Measurements from ENCODE around the gene CAMSAP1.

The CAMSAP1 gene

DNA sequence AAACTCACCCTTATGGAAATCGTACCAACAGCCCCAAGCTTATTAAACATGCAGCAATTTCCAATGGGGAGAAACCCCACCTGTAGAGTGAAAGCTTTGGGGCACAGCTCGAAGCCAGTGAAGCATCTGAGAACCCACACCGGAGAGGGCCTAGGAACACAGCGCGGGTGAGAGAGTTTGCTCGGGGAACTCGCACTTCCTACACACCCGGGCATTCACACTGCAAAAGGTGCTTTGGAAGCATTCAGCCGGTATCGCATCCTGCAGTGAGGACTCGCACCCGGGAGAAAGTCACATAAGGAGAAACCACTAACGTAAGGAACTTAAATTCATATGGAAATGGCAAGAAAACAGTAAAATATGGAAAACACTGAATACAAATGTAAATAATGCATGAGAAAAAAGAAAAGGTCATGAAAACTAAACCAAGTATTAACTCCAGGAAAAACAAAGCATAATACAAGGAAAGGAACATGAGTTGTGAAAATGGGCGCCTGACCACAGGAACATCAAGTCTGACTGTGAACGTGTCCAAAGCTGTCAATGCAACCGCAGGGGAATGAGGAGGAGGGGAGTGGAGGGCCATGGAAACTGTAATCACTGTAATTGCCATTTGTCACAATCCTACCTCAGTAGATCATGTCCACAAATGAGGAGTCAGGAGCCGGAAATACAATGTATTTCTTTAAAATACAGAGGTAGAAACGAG is 28.7 kb downstream of the CAMSAP1 start:
- DNase-seq (ENCODE audit: low spot score) = no peak

DNA sequence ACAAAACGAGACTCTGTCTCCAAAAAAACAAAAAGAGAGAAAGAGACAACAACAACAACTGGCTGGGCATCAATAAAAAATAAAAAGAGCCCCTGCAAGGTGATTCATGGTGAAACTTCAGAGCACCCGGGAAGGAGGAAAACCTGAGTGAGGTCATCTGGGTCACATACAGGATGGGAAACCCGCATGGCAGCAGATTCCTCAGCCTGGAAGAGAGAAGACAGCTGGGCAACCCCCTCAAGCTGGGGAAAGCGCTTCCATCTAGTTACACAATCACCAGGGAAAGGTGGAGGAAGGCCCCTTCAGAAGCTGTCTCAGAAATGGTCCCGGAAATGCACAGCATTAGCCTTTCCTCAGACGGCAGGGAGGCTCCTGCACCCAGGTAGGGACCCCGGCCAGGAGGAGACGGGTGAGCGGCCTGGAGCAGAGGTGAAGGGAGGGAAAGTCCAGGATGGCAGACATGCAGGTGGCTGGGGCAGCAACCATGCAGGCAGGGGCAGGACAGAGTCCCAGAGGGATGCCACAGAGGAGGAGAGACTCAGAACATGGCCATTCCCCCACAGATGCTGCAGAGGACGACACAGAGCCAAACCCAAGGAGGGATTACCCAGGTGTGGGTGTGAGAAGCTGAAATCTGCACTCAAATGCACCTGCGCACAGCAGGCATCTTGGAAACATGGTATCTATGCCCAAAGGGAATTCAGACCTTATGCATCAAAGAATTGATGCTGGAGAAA is 29.4 kb downstream of the CAMSAP1 start:
- no peak for DNase-seq (ENCODE audit: low spot score)

DNA sequence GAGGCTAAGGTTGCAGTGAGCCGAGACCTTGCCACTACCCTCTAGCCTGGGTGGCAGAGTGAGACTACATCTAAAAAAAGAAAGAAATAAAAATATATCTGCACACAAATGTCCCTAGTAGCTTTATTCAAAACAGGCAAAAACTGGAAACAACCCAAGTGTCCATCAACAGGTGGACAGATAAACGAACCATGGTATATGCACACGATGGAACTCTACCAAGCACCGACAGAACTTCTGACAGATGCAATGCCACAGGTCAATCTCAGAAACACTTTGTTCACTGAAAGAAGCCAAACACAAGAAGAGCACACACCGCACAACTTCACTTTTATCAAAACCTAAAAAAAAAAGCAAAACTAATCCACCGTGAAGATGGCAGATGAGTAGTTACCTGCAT is 30.4 kb downstream of the CAMSAP1 start:
- DNase-seq (ENCODE audit: low spot score) = no peak

DNA sequence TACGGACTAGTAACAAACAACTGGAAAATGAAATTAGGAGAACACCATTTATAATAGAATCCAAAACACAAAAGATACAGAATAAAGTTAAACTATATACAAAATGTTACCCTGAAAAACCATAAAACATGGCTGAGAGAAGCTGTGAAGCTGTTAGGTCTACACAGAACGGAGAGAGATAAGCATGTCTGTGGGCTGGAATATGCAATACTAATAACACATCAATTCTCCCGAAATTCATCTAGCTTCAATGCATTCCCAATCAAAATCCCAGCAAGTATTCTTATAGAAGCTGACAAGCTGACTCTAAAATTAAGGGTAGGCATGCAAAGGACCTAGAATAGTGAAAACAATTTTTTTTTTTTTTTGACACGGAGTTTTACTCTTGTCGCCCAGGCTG is 32.5 kb downstream of the CAMSAP1 start:
- DNase-seq (ENCODE audit: low spot score) = no peak

DNA sequence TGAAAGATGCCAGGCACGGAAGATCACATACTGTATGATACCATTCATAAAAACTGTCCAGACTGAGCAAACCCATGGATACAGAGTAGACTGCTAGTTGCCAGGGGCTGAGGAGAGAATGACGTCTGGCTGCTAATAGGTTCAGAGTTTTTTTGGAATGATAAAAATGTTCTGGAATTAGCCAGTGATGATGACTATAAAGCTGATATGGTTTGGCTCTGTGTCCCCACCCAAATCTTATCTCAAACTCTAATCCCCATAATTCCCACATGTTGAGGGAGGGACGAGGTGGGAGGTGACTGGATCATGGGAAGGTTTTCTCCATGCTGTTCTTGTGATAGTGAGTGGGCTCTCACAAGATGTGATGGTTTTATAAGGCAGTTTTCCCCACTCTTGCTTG is 37.4 kb downstream of the CAMSAP1 start:
- DNase-seq (ENCODE audit: low spot score) = no peak

DNA sequence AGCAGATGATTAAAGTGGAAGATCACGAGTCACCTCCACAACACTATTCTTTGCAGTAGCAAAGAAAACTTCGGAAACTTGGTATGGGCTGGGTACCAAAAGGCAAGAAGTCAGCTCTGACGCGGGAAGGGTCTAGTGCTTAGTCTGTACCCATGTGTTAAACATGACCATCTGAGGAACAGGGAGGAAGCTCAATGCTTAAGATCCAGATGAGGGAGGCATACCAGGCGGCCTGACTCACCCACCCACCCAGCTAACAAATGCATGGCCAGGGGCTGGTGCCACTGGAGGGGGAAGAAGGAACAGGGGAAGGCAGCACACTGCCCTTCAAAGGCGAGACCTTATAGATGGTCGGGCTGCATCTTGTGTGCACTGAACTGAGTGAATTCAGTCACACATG is 41.8 kb downstream of the CAMSAP1 start:
- no peak for DNase-seq (ENCODE audit: low spot score)

DNA sequence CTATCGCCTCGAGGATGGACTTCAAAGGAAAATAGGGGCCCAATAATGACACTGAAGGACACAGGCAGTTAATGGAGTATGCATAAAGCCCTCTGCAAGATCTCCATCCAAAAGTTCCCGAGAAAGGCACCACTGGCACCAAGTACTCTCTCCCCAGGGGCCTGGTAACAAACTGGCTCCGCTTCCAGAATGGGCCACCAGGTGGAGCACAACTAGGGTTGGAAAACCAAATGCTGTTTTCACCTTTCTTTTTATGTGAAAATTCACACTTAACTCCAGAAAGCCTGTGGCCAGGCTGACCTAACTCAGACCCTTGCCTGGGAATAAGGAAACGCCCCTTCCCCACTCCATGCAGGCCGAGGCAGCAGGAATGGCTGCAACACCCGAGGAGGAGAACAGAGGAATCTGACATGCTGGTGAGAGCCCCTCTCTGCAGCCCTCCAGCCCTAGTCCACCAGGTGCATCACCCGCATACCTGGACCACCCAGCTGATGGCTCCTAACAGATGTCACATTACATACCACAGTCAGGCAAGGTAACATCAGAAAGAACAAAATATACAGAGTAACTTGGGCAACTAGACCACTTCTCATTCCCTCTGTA is 42.8 kb downstream of the CAMSAP1 start:
- DNase-seq (ENCODE audit: low spot score) = peak; percentile 73

DNA sequence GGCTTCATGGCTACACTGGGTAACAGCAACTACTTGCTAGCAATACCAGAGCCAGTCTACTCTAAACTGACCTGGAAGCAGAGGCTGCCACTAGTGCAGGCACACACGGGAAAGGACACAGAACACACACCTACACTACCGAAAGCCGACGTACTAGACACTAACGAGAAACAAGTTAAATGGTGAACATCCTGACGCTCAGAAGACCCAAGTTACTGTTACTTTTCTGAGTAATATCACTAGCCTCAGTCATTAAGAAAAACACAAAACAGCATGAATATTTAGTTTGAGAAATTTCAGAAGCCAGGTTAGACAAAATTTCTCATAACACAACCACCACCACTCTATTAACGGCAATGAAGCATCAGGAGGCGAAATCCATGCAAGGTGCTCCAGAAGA is 44.5 kb downstream of the CAMSAP1 start:
- no peak for DNase-seq (ENCODE audit: low spot score)

GRCh38 chr9:135858491-135859185 is 48.7 kb downstream of the CAMSAP1 start:
- no peak for DNase-seq (ENCODE audit: low spot score)

DNA sequence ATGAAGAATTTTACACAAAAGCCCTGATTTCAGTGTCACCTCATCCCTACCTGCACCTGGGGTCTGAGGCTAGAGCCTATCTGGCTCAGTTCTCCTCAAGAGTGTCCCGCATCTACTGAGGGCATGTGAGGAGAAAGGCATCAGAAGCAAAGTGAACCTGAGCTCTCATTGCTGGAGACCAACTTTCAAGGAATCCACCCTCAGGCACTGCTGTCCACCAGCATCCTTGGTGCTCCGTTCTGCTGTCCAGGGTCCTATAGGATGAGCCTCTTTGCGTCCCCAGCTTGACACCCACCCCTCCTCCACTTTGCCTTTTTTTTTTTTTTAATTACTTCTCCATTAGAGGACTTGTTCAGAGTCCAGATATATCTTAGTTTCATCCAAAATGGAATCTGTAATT is 49.5 kb downstream of the CAMSAP1 start:
- no peak for DNase-seq (ENCODE audit: low spot score)

DNA sequence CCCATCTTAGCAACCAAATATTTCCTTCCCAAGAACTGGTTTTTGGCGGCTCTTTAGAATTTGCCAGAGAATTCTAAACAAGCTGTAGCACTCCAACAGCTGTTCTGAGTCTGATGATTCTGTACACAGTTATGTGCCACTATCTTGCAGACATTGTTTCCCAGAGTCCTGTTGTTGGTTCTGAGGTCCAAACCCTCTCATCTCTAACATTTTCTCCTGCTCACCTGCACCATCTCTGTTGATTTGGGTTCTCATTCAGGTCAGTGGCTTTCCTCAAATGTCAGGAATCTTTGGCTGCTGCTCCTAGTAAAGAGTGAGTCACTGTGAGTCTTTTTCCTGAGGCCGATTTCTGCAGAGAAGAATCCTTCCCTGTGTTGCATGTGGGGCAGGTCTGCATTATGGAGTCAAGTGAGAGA is 50.0 kb downstream of the CAMSAP1 start:
- no peak for DNase-seq (ENCODE audit: low spot score)

DNA sequence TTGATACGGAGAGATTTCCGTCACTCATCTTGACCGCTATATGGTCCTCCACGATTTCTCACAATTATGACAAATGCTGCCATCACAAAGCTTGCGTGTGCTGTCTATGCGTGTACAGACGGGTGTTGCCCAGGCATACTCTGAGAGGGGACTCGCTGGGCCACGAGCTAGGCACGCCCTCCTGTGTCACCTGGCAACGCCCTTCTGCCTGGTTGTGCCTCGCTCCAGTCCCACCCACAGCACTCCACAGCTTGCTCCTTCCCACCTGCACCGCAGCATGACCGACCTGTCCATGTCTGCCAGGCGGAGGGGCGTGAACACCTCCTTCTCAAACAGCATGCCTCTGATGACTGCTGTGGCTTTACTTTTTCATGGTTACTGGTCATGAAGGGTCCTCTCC is 55.6 kb downstream of the CAMSAP1 start:
- DNase-seq (ENCODE audit: low spot score) = no peak

DNA sequence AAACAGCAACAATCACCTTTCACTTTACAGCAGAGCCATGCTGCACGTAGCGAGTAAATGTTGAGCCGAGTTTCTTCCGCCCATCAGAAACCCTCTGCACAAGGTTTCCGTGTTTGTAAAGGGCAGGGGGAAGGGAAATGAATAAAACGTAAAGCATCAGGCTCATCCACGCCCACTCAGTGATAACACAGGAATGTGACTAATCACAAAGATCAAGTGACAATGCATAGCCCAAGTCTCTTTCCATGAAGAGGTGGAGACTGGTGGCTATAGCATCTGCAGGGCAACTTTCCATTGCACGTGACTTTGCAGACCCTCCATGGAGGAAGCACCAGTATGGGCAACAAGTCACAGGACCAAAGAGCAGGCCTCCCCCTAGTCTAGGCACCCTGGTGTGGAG is 56.6 kb downstream of the CAMSAP1 start:
- DNase-seq (ENCODE audit: low spot score) = no peak

GRCh38 chr9:135849181-135849580 is 58.2 kb downstream of the CAMSAP1 start:
- DNase-seq (ENCODE audit: low spot score) = no peak

DNA sequence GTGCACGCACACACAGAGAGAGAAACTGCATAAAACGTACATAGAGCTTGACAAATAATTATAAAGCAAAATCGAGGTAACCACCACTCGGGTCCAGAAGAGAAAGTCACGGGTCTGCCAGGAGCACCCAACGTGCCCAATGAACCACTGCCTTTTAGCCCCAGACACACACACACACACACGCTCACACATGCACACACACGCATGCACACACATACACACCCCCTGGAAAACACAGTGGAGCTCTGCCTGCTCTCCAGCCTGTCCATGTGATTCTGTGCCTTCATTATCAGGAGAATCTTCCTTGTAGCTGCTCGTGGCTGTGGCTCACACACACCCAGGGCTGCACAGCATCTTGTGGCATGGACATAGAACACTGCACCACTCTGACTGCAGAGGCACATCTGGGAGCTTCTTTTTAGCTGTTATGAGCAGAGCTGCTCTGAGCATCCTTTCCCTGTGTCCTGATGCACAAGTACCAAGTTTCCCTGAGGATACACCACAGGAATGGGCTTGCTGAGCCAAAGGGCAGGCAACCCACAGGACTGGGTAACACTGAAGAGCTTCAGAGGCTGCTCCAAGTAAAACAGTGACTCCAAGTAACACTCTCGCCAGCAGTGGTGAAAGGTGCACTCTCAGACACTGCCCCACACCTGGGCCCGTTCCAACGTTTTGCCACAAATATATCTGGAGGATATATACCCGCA is 58.9 kb downstream of the CAMSAP1 start:
- DNase-seq (ENCODE audit: low spot score) = no peak

- no peak for DNase-seq (ENCODE audit: low spot score)
Measured at GRCh38 chr9:135847833-135848232, 59.5 kb downstream of the CAMSAP1 start.

- DNase-seq (ENCODE audit: low spot score) = no peak
Measured at GRCh38 chr9:135840539-135840938, 66.8 kb downstream of the CAMSAP1 start.

- DNase-seq (ENCODE audit: low spot score) = no peak
Measured at GRCh38 chr9:135840107-135840506, 67.2 kb downstream of the CAMSAP1 start.

- DNase-seq (ENCODE audit: low spot score) = no peak
Measured at GRCh38 chr9:135839516-135839915, 67.8 kb downstream of the CAMSAP1 start.

- DNase-seq (ENCODE audit: low spot score) = no peak
Measured at GRCh38 chr9:135835131-135835530, 72.2 kb downstream of the CAMSAP1 start.

GRCh38 chr9:135833864-135834263 is 73.5 kb downstream of the CAMSAP1 start:
- no peak for DNase-seq (ENCODE audit: low spot score)

- DNase-seq (ENCODE audit: low spot score) = no peak
Measured at GRCh38 chr9:135830496-135830895, 76.8 kb downstream of the CAMSAP1 start.
